Measurements from ENCODE around the gene CXorf58. TPM values are rescaled to one million over a fixed set of nuclear protein-coding genes. Genes with fewer than 3 reads are reported as not detected.

Gene CXorf58
- total and polyA plus RNA-seq, 9 of the 15 experiments (the other 6 are each of a cell fraction or from before 2014, with no cell fraction given), result 0.10 to 0.27 (median 0.16) TPM; not detected in 3

DNA sequence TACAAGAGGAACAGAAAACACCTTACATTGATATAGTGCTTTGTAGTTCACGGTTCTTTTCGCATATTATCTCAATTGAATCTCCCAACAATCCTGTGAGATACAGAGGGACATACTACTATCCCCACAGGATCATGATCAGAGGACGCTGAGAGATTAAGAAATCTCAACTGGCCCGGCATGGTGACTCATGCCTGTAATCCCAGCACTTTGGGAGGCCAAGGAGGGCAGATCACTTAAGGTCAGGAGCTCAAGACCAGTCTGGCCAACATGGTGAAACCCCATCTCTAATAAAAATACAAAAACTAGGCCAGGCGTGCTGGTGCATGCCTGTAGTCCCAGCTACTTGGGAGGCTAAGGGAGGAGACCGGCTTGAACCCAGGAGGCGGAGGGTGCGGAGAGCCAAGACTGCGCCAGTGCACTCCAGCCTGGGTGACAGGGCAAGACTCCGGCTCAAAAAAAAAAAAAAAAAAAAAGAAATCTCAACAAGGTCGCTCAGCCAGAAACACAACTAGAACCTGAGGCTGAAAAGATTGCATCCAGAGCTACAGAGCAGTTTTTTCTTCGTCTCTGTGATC, 7.5 kb upstream of the CXorf58 start (continued):
- TF ChIP-seq ZBTB40 (IDR thresholded peaks at IDR 0.05) (no peak), ZBTB40 (CRISPR knock-in tag; IDR thresholded peaks at IDR 0.05) (no peak), CBX5 (IDR thresholded peaks at IDR 0.05; ENCODE audit: borderline replicate concordance, low read depth) (no peak), STAG1 (CRISPR knock-in tag; IDR thresholded peaks at IDR 0.05; ENCODE audit: borderline replicate concordance) (no peak), IRF2 (CRISPR knock-in tag; IDR thresholded peaks at IDR 0.05) (no peak), HMG20B (CRISPR knock-in tag; IDR thresholded peaks at IDR 0.05) (no peak), FOXM1 (IDR thresholded peaks at IDR 0.05; ENCODE audit: low read depth) (no peak), FOXM1 (CRISPR knock-in tag; IDR thresholded peaks at IDR 0.05; ENCODE audit: low read depth) (no peak), ETV6 (IDR thresholded peaks at IDR 0.05; ENCODE audit: borderline replicate concordance in 1 of 2, low read depth in 2 of 2, low read length in 1 of 2) (no peak), ETV6 (CRISPR knock-in tag; IDR thresholded peaks at IDR 0.05; ENCODE audit: borderline replicate concordance) (no peak), EWSR1 (IDR thresholded peaks at IDR 0.05; ENCODE audit: borderline replicate concordance, low read depth, partially characterized antibody) (no peak), ZNF146 (CRISPR knock-in tag; IDR thresholded peaks at IDR 0.05; ENCODE audit: unreplicated experiment) (no peak), GABPB1 (CRISPR knock-in tag; IDR thresholded peaks at IDR 0.05) (no peak), KLF13 (tag; IDR thresholded peaks at IDR 0.05; ENCODE audit: borderline replicate concordance, low read depth) (no peak), HIVEP1 (CRISPR knock-in tag; IDR thresholded peaks at IDR 0.05) (no peak), CXXC5 (CRISPR knock-in tag; IDR thresholded peaks at IDR 0.05) (peak; percentile 44; the same call in 1 of the 2 replicates), EZH2 (IDR thresholded peaks at IDR 0.05; ENCODE audit: borderline replicate concordance, low read depth, low read length) (no peak), ZC3H8 (IDR thresholded peaks at IDR 0.05) (no peak)
- TF ChIP-seq, protein P1, sequence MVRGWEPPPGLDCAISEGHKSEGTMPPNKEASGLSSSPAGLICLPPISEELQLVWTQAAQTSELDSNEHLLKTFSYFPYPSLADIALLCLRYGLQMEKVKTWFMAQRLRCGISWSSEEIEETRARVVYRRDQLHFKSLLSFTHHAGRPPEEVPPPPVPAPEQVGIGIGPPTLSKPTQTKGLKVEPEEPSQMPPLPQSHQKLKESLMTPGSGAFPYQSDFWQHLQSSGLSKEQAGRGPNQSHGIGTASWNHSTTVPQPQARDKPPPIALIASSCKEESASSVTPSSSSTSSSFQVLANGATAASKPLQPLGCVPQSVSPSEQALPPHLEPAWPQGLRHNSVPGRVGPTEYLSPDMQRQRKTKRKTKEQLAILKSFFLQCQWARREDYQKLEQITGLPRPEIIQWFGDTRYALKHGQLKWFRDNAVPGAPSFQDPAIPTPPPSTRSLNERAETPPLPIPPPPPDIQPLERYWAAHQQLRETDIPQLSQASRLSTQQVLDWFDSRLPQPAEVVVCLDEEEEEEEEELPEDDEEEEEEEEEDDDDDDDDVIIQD (CRISPR knock-in tag; IDR thresholded peaks at IDR 0.05), result no peak
